Stimulated activated CD8-positive, alpha-beta memory T cell treated with anti-CD3 and anti-CD28 coated beads, Interleukin-15, amount 100 ng/mL, for 48 hours (primary cell): Measurements from ENCODE around the gene KLHL2.
"Not testable (repeated sequence)": the region's sequence is repeated elsewhere in the genome, so short reads cannot be mapped to it uniquely, and the experiment has no call there.

ENCODE experiments used
- DNase-seq, 2 donors: peaks; one replicate each; pipeline ENCODE4 v3.0.0-alpha.2; 2020; ENCODE audit warnings: low read depth in 2 of 2

KLHL2 gene

DNA sequence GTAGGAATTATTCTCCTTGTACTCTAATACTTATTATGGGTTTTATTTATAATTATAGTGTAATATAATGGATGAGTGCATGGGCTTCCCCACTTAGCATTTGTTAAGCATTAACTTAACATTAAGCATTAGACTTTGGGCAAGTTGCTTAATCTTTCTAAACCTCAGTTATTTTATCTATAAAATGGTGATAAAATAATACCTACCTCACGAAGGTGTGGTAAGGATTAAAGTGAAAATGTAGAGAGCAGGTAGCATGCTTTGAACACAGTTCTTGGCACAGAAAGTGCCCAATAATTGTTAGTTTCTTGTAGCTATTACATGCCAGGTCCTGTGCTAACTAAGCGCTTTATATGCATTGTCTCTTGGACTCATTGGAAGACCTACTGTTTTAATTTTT lies 122.7 kb downstream of the KLHL2 start:
- DNase-seq, result no peak

DNA sequence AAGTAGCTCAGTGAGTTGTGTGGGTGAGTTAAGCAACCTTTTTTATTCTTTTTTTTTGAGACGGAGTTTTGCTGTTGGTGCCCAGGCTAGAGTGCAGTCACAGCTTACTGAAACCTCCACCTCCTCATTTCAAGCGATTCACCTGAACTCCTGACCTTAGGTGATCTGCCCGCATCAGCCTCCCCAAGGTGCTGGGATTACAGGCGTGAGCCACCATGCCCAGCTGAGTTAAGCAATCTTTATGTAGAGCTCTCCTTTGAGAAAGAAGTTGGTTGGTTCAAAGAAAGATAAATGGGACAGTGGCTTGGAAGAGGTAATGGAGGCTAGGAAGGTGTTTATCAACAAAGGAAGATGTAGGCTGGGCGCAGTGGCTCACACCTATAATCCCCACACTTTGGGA lies 123.3 kb downstream of the KLHL2 start:
- no peak for DNase-seq

DNA sequence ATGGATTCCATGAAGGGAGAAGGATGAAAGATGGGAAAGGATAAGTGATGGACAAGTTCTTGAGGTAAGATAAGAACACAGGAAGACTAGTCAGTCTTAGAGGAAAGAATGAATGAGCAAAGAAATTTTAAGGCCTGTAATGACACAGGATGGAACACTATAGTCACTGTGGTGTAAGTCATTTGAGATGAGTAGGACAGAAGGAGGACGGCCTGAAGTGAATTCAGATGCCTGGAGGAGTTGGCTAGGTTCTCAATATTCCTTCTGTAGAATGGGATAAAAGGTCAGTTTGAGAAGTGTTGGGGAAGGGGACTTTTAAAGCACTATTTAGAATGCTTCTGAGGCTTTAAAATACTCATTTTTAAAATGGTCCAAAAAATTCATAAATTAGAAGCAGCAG lies 124.0 kb downstream of the KLHL2 start:
- no peak for DNase-seq

DNA sequence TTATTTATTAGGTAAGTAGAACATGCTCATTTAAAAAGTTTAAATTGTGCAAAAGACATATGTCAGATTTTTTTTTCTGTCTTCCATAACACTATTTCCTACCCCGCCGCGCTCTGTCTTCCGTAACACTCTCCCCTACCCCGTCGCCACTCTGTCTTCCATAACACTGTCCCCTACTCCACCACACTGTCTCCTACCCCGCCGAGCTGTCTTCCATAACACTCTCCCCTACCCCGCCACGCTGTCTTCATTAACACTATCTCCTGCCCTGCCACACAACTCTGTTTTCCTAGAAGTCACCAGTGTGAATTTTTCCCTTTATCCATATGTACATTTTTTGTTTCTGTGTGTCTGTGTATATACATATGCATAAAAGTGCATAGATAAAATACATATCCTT lies 124.5 kb downstream of the KLHL2 start:
- DNase-seq, result no peak

DNA sequence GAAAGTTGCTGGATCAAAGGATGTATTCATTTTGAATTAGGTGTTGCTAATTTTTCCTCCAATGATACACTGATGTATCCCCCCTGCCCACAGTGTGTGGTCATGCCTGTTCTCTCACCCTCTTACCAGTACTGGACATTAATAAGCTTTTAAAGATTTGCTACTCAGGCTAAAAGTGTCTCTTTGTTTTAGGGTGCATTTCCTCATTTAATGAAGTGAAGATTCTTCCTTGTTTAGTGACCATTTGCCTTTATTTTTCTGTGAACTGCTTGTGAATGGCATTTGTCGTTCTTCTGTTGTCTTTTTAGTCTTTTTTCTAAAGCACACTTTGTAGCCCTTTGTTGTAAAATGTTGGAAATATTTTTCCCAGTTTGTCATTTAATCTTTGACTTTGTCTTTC lies 125.1 kb downstream of the KLHL2 start:
- DNase-seq, result no peak

DNA sequence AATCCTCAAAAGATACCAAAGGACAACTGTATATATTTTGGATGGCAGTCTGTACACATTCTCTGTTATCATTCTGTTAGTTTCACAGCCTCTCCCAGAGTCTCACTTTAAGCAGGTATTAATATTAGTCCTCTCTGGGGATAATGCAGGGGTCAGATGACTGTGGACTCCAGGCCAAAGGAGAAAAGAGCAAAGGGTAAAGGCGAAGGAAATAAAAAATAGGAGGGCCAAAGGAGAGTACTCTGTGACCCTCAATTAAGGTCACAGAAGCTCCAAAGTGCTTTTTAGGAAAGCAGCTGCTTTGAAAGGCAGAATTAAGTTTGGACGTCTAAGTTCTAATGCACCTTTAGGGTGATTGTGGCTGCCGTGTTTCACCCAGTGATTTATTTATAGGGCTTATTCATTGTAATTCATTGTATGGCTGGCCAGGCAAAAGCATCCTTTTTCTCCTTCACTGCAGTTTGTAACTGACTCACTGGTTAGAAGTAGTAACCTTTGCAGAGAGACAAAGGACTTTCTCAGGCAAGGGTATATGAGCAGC lies 127.9 kb downstream of the KLHL2 start:
- no peak for DNase-seq

DNA sequence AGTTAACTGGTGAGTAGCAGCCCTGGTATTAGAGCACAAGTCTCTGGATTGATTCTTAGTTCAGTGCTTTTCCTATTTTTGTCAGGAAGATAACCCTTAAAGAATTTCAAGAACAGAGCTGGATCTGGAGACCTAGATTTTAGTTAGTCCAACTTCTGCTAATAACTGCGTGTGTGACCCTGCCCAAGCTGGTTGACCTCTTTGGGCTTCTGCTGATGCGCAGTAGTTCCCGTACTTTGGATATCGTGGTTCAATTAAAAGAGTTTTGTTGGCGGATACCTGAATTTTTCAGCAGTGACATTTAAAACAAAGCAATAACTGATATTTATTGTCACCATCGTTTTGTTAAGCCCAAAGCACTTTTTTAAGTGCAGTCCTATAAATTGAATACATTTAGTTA lies 129.4 kb downstream of the KLHL2 start:
- DNase-seq, result no peak

DNA sequence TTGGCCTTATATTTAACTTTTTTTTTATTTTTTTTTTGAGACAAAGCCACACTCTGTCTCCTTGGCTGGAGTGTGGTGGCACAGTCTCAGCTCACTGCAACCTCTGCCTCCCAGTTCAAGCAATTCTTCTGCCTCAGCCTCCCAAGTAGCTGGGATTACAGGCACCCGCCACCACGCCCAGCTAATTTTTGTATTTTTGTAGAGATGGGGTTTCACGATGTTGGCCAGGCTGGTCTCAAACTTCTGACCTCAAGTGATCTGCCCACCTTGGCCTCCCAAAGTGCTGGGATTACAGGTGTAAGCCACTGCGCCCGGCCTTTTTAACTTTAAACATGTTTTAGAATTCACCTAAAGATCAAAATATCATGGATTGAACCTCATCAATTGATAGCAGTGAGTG lies 135.0 kb downstream of the KLHL2 start:
- DNase-seq, result not testable (repeated sequence)

DNA sequence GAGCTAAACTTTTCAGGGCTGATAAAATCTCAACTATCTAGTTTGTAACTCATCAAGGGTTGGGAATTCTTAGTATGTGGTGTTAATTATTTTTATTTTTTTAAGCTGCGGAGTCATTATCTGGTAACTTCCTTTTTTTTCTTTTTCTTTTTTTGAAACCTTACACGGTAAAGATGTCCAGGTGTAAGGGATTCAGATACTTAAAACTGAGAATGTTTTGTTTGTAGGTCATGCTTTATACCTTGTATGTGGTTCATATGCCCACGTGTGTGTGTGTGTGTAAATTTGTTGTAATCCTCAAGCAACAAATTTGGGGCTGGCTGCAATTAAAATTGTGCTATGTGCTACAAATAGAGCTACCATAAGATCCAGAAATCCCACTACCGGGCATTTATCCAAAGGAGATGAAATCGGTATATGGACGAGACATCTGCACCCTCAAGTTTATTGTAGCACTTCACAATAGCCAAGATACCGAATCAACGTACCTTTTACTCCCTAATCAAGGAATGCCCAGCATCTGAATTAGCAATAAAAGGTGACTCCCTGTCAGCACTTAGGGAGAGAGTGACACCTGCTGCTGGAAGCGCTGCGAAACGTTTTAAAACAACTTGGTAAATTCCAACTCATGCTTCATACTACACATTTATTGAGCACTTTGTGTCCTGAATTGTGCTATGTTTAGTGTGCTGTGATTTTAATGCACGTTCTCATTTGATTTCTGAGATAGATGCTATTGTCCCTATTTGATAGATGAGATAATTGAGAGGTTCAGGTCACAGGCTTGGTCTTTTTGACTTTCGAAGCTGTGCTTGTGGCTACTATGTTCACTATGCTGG lies 136.2 kb downstream of the KLHL2 start:
- no peak for DNase-seq

DNA sequence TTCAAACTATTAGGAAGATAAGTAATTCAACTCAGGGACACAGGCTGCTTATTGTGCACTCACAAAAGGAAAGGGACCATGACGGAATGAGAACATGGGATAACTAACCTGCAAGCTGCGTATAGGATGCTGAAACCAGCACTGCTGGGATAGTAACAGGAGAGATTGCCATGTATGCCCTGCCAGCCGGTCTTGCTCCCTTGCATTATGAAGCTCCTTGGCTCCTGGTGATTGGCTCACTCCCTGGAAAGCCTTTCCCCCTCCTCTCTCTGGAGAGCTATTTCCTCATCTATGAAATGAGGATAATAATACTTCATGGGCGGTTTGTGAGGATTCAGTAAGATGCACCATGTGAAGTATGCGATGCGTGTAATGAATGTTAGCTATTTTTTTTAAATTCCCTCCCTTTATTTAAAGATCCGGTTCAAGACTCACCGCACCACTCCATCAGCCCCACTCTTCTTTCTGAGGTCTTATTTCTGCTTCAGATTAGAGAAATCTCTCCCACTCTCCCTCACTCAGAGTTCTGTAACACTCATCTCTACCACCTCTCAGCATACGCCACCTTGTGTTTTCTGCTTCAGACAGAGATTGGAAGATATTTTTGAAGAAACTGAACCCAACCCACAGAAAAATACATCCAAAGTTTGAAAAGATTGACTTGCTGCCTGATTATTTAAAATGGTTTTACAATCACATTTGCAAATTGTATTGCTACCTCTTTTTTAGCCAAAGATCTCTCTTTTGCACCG lies 138.5 kb downstream of the KLHL2 start:
- no peak for DNase-seq

DNA sequence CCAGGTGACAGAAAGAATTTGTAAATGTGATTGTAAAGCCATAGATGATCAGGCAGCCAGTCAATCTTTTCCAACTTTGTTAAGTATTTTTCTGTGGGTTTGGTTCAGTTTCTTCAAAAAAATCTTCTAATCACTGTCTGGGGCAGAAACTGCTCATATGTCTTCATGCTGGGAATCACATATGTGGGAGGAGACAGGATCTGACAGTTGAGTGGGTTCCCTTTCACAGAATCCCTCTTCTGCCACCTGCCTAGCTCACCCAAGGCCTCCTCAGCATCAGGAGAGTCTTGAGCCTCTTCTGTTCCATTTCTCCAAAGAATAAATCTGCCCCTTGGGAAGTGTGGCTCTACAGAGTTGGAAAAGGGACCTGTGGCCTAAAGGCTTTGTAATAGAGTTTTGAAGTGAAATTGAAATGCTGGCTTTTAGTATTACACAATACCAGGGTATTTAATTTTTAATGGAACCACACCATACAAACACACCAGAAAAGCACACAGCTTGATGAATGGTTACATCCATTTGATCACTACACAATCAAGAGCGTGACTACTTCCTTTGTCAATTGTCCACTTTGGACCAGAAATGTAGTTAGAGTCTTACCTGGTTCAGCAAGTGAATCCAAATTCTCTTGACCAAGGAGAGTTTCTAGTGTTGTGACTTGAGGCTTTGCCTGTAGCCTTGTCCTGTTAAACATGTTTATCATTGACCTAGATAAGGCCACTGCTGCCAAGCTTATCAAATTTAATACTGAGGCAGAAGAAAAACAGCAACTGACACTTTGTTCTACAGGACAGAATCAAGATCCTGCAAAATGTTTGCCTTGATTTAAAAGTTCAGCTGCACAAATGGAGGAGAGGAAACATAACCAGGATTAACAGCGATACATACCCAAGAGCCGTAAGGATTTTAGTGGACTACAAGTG lies 140.5 kb downstream of the KLHL2 start:
- no peak for DNase-seq

DNA sequence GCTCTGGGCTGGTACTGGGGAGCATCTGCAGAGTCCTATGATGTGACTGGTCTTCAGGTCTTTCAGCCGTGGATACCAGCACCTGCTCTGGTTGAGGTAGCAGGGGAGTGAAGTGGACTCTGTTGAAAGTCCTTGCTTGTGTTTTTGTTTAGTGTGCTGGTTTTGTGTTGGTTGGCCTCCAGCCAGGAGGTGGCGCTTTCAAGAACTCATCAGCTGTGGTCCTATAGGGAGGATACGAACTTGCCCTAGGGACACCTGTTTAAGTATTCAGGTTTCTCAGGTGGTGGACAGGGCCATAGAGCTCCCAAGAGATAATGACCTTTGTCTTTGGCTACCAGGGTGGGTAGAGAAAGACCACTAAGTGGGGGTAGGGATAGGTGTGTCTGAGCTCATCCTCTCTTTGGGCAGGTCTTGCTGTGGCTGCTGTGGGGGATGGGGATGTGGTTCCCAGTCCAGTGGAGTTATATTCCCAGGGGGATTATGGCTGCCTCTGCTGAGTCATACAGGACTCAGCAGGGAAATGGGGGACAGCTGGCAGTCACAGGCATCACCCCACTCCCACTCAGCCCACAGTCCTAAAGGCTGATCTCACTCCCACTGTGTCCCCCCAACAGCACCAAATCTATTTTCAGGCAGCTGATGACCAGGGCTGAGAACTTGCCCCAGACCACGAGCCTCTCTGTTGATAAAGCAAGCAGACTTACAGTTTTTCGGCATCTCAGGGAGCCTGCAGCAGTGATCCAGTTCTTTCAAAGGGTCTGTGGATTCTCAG lies 144.2 kb downstream of the KLHL2 start:
- DNase-seq, result no peak

DNA sequence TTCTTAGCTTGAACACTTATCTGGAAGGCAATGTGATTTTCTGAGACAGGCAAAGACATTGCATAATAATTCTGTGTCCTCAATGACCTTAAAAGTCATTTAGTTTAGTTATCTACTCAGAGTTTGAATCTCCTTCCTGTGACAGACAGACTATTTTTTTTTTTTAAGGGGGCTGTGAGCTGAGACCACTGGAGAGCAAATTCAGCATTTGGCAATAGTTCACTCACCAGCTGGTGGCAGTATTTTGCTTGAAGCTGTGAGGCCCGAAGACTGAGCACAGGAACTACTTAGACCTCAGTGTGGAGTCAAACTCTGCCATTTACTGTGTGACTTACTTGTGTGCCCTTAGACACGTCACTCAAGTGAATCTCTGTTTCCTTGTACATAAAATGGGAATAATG lies 148.5 kb downstream of the KLHL2 start:
- DNase-seq, result no peak

DNA sequence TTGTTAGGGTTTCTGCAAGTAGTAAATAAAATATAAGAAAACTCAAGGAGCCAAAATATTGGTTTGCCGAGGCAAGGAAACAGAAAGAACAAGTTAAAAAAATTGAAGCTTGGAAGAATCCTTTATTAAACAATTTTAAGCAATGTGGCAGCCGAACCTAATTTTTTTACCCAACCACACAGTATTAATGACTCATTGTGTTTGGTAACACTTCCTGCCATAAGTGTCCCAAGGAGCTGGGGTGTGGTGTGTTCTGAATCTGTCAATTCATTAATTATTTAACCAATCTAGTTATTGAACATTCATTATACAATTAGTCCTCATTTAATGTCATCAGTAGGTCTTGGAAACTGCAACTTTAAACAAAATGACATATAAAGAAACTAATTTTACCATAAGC lies 152.1 kb downstream of the KLHL2 start:
- DNase-seq, result no peak

DNA sequence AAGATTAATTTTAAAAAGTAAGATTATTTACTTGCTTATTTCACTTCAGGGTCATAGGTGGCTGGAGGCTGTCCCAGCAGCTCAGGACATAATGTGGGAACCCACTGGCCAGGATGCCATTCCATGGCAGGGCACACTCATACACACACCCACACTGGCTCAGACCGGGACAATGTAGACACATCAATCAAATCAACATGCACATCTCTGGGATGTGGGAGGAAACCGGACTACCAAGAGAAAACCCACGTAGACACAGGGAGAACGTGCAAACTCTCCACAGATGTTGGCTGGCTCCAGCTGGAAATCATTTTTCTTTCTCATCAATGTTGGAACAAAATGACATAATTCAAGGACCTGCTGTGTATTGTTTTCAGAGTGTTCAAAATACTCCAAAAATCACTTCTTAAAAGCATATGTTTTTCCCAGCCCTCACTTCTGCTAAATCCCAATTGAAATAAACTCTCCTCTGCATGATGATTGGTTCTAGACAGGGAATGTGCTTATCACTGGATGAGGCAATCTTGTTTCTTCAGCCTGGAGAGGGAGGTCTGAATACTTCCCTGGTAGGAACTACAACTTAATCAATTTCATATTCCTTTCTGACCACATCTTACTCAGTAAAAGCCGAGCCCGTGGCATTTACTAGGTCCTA lies 152.8 kb downstream of the KLHL2 start:
- DNase-seq, result no peak

DNA sequence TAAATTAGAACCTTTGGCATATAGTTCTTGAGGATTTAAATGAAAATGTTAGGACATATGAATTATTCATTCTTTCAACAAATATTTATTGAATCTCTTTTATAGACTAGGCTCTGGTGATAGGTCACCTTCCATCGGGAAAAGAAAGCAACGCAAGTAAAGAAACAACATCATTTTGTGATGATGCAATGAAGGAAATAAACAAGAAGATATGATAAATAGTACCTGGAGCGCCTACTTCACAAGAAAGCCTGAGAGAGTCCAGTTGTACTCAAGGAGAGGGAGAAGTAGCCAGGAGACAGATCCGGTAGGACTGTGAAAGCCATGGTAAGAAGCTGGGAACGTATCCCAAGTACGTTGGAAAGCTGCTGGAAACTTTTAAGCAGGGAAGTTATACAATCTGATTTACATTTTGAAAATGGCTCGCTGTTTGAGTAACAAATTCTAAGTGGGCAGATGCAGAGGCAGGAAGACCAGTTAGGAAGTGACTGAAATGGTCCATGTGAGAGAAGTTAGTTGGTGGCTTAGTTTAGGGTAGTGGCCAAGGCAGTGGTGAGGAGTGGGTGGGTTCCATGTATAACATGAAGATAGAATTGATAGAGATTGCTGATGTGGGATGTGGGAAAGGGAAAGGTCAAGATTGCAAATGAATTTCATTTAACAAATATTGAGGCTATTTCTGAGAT lies 153.8 kb downstream of the KLHL2 start:
- no peak for DNase-seq

DNA sequence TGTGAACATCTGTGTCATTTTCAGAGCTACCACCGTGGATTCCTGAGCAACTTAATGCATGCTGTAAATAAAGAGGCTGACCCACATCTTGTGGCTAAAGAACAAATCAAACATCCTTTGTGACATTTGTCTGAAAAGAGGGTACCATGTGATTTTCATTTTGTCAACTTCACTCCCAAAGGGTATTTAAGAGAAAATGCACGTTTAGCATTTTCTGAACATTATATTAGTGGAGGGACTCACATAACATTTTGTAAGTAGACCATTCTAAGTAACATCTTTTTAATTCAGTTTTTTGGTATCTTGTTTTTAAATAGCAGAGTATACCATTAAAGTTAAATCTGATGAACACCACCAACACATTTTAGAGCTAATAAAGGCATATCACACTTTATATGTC lies 154.4 kb downstream of the KLHL2 start:
- DNase-seq, result no peak

DNA sequence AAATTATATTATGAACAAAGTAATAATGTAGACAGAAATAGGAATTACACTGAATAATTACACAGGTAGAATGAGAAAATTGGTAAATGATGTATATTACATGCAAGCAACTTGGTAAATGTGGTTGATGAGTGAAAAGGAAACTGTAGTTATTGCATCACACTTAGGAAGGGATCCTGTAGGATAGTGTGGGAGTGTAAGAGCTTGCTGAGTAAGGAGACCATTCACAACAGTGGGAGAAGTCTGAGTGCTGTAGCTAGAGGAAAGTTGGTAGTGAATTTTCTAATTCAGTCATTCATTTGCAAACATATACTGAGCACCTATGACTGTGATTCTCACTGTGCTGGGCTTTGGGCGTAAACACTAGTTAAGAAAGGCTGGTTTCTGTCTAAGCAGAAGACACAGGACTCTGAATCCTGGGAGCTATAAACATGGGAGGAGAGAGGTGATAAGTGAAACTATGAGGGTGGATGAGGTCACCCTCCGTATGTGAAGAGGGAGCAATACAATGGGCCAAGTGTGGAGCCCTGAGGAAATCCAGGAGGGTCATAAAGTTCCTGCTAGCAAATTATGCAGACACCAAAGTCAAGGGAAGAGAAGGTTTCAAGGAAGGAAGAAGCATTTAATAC lies 157.2 kb downstream of the KLHL2 start:
- no peak for DNase-seq

DNA sequence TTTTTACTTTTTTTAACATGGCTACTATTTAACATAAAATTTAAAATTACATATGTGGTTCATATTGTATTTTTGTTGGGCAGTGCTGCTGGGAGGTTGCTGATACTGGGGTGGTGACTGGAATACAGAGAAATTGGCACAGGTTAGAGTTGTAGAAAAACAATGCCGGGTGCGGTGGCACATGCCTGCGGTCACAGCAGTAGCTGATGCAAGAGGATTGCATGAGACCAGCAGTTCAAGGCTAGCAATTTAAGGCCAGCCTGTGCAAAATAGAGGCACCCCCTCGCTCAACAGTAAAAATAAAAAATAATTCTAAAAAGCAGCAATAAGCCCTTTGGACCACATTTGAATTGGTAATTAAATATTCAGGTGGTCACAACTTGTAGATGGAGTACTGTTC lies 159.7 kb downstream of the KLHL2 start:
- no peak for DNase-seq

DNA sequence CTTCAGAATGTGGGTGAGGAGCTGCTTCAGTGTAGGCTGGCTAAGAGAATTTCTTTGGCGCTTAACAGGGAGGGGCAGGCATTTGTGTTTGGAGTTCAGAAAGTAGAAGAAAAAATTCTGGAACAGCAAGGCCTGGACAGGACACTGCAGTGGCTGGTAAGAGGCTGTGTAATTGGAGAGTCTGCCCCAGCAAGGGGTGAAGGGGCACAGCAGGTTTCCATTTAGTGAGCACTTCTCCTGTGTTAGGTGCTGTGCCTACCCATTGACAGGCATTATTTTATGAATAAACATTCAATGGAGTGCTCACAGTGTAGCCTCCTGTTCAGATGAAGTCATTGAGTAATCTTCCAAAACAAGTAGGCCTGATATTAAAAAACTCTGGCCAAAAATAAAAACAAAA lies 160.8 kb downstream of the KLHL2 start:
- DNase-seq, result no peak
